Measurements from ENCODE around the gene TEP1. TPM values are rescaled to one million over a fixed set of nuclear protein-coding genes. Genes with fewer than 3 reads are reported as not detected.
"Not testable (repeated sequence)": the region's sequence is repeated elsewhere in the genome, so short reads cannot be mapped to it uniquely, and the experiment has no call there.

The TEP1 gene
- total RNA-seq, 4 donors from 2014 or later: 22.9 to 38.8 (median 27.8) TPM

DNA sequence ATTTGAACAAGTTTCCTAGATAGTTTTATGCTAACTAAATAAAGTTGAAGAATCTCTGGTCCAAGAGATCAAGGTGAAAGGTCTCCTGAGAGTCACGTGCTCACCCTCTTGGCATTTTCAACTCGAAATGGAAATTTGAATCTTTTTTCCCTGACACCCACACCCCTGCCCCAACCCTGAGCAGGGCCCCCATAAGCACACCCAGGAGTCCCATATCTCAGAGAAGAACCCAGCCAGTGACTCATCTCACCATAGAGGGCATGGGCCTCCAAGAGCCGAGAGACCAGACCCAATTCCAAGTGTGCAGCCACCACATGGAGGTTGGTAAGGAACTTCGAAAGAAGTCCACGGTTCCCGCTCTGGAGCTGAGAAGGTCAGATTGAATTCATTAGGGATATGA, 32.6 kb downstream of the TEP1 start:
- TF ChIP-seq, protein P1, sequence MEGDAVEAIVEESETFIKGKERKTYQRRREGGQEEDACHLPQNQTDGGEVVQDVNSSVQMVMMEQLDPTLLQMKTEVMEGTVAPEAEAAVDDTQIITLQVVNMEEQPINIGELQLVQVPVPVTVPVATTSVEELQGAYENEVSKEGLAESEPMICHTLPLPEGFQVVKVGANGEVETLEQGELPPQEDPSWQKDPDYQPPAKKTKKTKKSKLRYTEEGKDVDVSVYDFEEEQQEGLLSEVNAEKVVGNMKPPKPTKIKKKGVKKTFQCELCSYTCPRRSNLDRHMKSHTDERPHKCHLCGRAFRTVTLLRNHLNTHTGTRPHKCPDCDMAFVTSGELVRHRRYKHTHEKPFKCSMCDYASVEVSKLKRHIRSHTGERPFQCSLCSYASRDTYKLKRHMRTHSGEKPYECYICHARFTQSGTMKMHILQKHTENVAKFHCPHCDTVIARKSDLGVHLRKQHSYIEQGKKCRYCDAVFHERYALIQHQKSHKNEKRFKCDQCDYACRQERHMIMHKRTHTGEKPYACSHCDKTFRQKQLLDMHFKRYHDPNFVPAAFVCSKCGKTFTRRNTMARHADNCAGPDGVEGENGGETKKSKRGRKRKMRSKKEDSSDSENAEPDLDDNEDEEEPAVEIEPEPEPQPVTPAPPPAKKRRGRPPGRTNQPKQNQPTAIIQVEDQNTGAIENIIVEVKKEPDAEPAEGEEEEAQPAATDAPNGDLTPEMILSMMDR (IDR thresholded peaks at IDR 0.05): no peak
- ATAC-seq (ENCODE audit: low FRiP score): no peak
- DNase-seq (ENCODE audit: low spot score): no peak

DNA sequence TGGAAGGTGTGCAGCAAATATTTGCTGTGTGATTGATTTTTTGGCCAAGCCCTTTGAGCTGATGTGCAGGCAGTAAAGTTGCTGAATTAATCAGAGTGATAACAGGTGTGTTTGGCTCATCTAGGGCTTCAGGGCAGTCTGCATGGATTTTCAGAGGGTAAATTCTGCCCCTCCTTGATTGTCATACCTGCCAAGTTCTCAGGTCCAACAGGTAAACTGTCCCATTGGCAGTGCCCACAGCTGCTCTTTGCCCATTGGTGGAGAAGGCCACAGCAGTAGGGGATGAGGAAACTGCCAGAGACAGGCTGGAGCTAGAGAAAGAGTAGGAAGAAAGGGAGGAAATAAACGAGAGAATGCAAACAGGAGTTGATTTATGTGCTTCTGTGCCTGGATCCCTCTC, 33.6 kb downstream of the TEP1 start:
- ATAC-seq (ENCODE audit: low FRiP score) (no peak), DNase-seq (ENCODE audit: low spot score) (no peak)

DNA sequence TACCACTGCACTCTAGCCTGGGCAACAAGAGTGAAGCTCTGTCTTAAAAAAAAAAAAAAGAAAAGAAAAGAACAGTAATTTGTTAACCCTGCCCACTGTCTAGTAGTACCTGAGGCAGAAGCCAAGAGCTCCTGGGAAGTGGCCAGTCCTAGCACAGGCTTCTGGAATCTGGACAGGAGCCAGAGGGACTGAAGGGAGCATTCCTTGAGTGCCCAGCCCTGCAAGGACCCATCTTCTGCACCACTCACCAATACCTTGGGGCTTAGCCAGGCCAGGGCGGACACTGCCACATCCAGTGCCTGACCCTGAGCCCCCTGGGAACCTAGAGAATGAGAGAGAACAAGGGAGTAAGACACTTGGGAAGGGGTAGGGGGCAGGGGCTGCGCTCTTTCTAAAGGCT, 36.1 kb downstream of the TEP1 start:
- ATAC-seq (ENCODE audit: low FRiP score) (no peak), DNase-seq (ENCODE audit: low spot score) (no peak)
- TF ChIP-seq, protein P1 (IDR thresholded peaks at IDR 0.05): no peak

More for the DNA sequence above, 33.6 kb downstream of the TEP1 start:
- TF ChIP-seq, protein P1 (IDR thresholded peaks at IDR 0.05): no peak

DNA sequence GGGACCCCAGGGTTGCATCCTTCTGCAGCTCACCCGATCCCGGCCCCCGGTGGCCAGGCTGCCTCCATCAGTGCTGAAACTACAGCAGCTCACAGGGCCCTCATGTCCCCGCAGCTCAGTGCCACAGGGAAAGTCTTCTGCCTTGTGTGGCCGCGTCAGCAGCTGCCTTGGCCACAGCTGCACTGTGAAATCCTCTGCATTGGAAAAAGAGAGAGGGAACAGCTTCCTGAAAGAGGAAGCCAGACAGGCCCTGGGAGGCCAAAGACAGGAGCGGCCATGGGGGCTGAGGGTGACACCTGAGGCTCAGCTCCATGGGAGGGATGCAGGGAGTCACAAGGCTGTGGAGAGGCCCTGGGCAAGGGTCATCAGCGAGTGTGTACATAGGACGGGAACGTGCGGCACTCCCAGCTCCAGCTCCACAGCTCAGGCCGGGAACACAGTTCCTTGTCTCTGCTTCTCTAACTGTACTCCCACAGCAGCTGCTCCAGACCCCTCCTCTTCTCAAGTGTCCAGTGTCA, 37.2 kb downstream of the TEP1 start:
- TF ChIP-seq, protein P1 (IDR thresholded peaks at IDR 0.05): no peak
- ATAC-seq (ENCODE audit: low FRiP score) (no peak), DNase-seq (ENCODE audit: low spot score) (no peak)

DNA sequence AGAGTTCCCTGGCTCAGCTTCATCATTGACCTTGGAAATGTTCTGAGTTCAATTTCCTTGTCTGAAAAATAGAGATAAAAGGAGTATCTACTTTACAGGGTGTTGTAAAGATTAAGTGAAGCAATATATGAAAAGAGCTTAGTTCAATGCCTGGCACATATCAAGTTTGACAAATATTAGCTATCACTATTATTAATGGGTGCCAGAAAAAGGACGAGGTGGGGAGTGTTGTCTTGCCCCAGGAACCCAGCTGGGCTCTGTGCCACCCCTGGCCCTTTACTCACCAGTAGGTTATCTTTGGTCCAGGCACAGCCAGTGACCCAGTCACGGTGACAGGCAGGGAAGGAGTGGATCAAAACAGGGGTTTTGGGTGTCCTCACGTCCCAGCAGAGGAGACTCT, 37.8 kb downstream of the TEP1 start:
- no peak for DNase-seq (ENCODE audit: low spot score)
- TF ChIP-seq, protein P1 (IDR thresholded peaks at IDR 0.05): no peak
- ATAC-seq (ENCODE audit: low FRiP score): no peak

DNA sequence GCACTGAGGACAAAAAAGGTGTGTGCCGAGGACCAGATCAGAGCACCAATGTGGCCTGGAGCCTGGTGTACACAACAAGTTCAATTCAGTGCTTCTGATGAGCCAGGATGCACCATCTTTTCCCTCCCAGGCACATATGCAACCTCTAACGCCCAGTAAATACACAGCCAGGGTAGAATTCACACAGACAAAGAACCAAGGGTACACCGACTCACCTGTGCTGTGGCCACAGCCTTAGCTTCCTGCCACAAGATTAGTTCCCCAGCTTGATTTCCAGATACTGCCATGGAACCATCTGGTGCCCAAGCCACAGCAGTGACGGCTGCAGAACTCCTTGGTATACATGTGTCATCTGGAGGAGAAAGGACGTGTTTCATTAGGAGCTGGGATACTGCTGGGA, 40.5 kb downstream of the TEP1 start:
- ATAC-seq (ENCODE audit: low FRiP score) (no peak), DNase-seq (ENCODE audit: low spot score) (no peak)
- TF ChIP-seq, protein P1 (IDR thresholded peaks at IDR 0.05): no peak

DNA sequence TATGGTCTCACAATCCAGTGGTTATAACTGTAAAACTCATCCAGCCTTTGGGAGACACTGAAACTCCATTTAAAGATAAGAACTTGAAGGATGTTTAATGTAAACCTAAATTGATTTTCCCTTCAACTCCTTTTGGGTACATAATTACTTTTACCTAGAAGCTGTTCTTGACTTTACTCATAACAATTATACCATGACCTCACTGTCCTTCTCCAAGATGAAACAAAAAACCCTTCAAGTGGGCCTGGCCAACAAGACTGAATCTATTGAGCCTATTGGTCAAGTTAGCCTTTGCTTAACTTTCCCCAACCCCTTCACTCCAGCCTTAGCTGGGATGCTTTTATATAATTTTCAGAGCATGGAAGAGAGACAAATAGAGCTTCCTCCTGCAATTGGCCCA, 47.4 kb downstream of the TEP1 start:
- ATAC-seq (ENCODE audit: low FRiP score): no peak

DNA sequence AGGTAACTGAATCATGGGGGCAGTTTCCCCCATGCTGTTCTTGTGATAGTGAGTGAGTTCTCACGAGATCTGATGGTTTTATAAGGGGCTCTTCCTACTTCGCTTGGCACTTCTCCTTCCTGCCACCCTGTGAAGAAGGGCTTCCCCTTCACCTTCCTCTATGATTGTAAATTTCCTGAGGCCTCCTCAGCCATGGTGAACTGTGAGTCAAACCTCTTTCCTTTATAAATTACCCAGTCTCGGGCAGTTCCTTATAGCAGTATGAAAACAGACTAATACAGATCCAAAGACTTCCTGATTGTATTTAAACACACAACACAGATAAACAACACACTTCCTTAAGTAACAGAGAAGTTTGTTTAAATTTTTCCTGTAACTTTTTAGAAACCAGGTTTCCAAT, 54.8 kb downstream of the TEP1 start:
- ATAC-seq (ENCODE audit: low FRiP score); DNase-seq (ENCODE audit: low spot score): not testable (repeated sequence)

More for the DNA sequence above, 47.4 kb downstream of the TEP1 start:
- TF ChIP-seq, protein P1 (IDR thresholded peaks at IDR 0.05): no peak
- no peak for DNase-seq (ENCODE audit: low spot score)
